Stimulated activated CD8-positive, alpha-beta memory T cell treated with anti-CD3 and anti-CD28 coated beads, Interleukin-2, amount 100 ng/mL, for 48 hours (primary cell): ENCODE data around the gene TH.

Experiments
- DNase-seq, 2 donors: peaks; one replicate each; pipeline ENCODE4 v3.0.0-alpha.2; 2020; ENCODE audit warnings: low read depth in 2 of 2

The TH gene

DNA sequence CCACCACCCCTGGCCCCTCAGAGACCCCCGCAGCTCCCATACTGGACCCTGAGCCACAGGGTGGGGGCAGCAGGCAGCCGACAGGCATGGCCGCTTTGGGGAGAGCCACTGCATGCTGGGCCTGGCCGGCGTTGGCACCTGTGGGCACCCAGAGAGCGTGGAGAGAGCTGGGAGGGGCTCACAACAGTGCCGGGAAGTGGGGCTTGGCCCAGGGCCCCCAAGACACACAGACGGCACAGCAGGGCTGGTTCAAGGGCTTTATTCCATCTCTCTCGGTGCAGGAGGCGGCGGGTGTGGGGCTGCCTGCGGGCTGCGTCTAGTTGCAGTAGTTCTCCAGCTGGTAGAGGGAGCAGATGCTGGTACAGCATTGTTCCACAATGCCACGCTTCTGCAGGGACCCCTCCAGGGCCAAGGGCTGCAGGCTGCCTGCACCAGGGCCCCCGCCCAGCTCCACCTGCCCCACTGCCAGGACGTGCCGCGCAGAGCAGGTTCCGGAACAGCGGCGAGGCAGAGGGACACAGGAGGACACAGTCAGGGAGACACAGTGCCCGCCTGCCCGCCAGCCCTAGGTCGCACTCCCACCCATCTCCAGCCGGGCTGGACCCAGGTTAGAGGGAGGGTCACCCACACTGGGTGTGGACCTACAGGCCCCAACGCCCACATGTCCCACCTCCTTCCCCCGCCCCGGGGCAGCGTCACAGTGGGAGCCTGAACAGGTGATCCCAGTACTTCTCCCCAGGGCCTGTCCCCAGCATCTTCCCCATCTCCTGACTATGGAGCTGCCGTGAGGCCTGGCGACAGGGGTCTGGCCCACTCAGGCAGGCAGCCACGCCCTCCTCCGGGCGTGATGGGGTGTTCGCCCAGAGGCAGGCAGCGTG is 11.8 kb downstream of the TH start:
- DNase-seq = no peak

GRCh38 chr11:2158966-2159365 is 12.6 kb downstream of the TH start:
- no peak for DNase-seq

DNA sequence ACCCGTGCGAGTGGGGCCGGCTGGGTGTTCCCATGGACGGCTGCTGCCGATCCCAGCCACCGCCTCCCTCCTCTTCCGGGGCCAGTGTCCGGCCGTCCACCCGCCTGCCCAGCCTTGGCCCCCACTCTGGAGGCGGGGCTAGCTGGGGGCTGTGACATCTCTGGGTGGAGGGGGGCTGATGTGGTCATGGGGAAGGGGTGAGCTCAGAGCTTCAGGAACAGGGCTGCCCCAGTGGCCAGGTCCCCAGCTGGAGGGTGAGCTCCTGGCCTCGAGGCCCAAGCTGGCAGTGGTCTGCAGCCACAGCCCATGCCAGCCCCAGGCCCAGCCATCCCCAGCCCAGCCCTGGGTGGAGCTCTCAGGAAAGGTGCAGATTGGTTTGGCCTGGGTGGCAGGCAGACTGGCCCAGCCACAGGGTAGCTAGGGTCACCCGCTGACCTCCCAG is 13.3 kb downstream of the TH start:
- no peak for DNase-seq

DNA sequence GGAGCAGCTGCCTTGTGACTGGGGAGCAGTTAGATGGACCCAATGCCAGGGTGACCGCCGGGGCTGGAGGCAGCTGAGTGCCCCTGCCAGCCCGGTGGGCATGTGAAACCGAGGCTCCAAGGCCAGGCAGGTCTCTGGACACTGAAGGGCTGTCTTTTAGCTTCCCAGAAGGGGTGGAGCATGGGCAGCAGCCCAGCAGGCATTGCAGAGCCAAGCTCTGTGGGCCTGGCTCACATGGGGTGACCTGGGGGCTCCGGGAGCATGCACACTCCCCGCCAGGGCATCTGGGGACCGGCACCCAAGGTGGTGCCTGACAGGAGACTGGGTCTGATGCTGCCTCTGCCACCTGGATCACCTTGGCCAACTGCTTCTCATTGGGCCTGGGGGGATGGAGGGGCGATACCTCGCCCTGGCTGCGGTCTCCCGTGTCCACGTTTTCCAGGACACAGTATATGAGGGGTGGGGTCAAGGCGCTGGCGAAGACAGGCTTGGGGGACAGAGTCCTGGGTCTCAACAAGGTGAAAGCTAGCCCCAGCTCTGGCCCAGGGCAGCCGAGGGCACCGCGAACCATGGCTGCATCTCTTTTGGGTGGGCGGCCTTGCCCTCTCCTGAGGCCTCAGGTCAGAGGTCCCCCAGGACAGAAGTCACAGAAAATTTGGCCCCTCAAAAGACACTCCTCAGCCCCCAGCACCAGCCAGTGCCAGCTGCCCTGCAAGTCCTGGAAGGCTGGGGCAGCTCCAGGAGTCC is 14.1 kb downstream of the TH start:
- DNase-seq = no peak

GRCh38 chr11:2156416-2157182 is 15.0 kb downstream of the TH start:
- peak; percentile 37 to 63 for DNase-seq

DNA sequence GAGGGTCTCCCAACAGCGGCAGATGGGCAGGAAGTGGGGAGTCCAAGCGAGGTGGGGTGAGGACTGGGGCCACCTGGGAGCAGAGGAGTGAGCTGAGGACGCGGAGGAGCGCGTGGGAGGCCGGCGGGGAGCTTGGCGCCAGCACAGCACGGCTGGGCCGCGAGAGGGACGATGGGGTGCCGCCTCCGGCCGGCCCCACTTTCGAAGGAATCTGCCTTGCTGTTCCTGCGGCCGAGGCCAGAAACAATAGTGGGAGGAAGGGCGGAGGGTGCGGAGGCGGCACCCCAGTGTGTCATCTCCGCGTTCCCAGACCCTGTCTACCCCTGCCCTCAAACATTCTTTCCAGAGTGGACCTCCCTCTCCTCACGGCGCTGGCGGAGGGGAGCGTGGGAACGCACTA is 16.1 kb downstream of the TH start:
- DNase-seq = no peak

DNA sequence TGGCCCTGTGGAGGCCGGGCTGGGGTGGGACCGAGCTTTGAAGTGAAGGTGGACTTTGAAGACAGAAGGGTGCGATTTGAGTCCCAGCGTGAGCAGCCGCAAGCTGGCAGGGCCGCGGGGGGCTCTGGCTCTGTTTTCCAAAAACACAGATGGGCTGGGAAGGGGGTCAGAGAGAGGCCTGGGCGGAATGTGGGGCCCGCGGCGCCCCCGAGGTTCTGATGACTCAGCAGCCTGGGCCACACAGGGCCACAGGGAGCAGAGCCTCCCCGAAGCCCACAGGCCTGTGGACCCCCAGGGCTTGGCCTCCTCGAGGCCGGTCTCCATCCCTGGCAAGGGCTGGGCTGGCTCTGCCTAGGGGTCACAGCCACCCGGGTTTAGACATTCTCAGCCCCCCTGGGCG is 16.7 kb downstream of the TH start:
- DNase-seq = no peak

GRCh38 chr11:2154195-2154585 is 17.4 kb downstream of the TH start:
- DNase-seq = no peak

GRCh38 chr11:2153581-2154194 is 17.9 kb downstream of the TH start:
- DNase-seq = no peak

DNA sequence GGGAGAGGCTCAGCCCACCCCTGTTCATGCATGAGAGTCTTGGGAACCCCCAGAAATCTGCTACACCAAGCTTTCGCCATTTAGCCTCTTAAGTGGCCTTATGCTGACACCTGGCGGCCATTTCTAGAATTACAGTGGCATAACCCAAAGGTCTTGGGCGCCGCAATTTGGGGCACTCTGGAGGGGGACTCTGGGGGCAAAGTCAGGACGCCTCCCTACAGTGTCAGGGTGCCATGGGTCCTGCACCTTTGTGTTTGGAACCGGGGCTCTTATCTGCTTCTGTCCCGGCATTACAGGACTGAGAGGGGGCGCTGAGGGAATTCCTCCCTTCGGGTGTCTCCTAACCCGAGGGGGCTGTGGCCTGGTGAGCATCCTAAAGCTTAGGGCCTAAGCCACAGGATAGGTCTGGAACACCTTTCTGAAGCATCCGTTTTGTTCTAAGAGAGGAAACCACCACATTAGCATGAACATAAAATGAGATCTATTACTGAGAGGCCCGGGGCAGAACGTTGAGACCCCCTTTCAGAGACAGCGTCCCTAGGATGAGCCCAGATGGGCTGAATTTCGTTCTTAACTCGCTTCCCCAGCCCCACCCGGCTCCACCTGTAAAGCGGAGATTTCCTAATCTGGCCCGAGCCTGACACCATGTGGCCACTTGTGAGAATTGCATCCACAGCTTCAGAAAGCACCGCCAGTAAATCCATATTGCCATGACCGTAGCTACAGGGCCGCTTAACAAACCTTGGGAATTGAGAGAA is 19.9 kb downstream of the TH start:
- peak; percentile 41 to 67 for DNase-seq

DNA sequence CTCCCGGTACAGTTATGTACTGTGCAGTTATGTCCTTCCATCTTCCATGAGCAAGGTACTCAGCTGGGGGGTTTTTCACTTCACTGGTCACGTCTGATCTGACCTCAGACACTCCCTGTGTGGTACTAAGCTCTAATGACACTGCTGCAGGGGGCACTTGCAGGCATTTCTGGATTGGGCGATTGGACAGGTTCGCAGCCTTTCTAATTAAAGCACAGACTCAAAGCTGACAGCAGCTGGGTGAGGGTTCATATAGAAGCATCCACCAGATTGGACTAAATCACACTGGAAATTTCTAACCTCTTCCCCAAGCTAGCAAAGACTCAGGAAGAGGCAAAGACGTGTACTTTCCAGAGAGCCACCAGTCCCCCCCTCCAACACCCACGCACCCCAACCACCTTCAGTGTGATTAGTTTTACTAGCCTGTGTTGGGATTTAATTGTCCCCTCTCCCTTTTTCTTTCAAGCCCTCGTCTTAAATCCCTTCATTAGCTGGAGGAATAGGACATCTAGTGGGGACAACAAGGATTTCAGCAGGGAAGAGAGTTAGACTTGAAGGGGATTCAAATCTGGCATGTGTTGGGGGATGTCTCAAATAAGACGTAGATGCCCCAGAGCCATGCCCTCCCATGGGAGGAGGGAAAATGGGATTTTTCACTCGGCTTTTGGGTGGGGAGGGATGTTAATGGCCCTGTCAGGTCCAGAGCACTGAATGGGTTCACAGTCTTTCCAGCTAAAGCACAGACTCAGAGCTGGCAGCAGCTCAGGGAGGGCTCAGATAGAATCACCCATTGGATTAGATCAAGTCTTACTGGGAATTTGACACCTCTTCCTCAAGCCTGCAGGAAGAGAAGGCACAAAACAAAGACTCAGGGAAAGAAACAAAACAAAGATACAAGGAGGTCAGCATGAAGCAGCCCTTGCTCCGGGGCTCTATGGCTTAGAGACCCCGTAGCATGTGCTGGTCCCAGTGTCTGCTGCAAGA is 21.5 kb downstream of the TH start:
- DNase-seq = no peak

DNA sequence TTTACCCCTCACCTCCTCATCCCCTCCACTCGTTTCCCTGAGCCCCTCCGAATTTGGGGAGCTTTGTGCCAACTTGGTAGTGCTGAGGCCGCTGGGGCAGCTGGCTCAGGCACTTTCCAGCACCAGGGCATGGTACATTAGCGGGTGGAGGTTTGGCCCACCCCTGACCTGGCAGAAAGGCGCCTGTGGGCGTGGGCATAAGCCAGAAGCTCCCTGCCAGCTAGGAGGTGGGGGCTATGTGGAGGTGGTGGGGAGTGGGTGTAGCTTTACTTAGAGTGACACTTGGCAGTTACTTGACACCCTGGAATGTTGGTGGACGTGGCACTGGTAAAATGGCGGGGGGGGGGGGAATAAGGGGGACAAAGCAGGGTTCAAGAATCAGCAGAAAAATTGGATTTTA is 22.2 kb downstream of the TH start:
- no peak for DNase-seq

GRCh38 chr11:2148595-2148994 is 23.0 kb downstream of the TH start:
- no peak for DNase-seq

DNA sequence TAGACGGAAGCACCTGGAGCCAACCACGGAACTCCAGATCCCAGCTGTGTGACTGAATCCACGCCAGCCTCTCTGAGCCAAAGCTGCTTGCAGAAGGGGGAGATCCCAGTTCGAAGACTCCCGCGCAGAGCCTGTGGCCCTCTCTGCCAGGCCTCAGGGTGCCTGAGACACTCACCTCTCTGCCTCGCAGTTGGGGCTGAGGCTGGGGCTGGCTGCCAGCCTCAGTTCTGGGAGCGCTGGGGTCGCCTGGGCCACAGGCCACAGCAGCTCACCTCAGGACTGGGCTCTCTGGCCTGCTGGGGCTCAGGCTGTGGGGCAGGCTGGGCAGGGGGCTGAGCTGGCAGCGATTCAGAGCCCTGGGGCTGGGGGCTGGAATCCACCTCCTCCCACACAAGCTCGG is 24.2 kb downstream of the TH start:
- no peak for DNase-seq

DNA sequence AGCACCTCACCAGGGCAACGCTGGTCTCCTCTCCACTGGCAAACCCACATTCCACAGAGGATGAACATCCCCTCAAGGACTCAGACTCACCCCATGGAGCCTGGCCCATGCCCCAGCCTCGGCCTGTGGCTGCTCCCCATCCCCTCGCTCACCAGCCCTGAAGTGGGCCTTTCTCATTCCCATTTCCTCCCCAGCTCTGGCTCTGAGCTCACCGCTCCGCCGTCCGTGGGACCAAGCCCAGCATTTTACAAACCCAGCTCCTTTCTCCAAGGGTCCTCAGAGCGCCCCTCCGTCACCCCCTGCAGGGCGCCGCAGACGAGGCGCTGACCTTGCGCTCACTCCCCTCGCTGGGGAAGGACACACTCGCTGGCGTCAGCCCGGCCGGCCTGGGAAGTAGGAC is 25.6 kb downstream of the TH start:
- no peak for DNase-seq

- DNase-seq = no peak
These were observed 26.9 kb downstream of the TH start for GRCh38 chr11:2144544-2145248.

DNA sequence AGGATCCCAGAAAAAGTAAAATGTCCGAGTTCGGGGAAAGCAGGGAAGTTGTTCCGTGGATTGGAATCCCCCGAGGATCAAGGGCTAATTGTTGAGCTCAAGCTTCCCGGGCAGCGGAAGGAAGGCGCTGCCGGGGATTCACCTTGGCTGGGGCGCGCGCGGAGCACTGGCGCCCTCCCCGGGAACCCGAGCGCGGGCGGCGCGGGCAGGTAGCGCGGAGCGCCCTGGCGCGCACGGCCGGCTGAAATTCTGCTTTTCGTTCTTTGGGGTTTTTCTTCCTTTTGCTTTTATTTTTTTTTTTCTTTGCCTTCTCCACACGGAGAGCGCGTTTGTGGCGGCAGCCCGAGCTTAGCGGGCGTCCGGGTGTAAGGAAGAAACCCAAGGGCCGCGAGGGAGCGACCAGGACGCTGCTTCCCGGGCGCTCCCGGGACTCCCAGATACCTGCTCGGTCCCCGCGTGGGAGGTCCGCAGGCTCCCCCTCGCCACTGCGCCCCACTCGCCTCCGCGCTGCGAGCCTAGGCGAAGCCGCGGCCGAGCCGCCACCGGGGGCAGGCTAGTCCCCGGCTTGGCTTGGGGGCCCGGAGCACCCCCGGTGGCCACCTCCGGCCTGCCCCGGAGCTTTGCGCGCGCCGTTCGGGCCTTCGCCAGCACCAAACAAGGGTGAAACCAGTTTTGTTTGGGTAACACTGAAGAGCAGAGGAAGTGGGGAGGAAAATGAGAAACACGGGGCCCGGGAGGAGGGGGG is 27.6 kb downstream of the TH start:
- no peak for DNase-seq

GRCh38 chr11:2143477-2143798 is 28.2 kb downstream of the TH start:
- DNase-seq = no peak

GRCh38 chr11:2142762-2143202 is 28.8 kb downstream of the TH start:
- peak in 1 of 2 donors; percentile 22 for DNase-seq
